Peyer's patch (tissue), 4 donors: ENCODE data around the gene WT1. TPM values are rescaled to one million over a fixed set of nuclear protein-coding genes. Genes with fewer than 3 reads are reported as not detected.

Experiments used
- DNase-seq, 3 donors: peaks; one replicate each; pipeline ENCODE4 v3.0.0-alpha.2; 2017 to 2019
- H3K27ac ChIP-seq, 4 donors: fragments of 200-600 bp; sonication (generic); one replicate each; pipeline ENCODE4 v1.5.1; 2016 to 2019
- H3K27me3 ChIP-seq, 2 donors: fragments of 200-600 bp; sonication (generic); one replicate each; pipeline ENCODE4 v1.5.1; 2019
- H3K36me3 ChIP-seq, 3 donors: fragments of 200-600 bp; sonication (generic); one replicate each; pipeline ENCODE4 v1.5.1; 2016 to 2019
- H3K4me1 ChIP-seq, 4 donors: fragments of 200-600 bp; sonication (generic); one replicate each; pipeline ENCODE4 v1.5.1; 2016 to 2019
- H3K4me3 ChIP-seq, 4 donors: fragments of 200-600 bp; sonication (generic); 1 replicate in 3 of 4; 2 replicates in 1 of 4; pipeline ENCODE4 v1.5.1; 2016 to 2019; ENCODE audit warnings: mild to moderate bottlenecking in 1 of 4
- H3K9me3 ChIP-seq, 4 donors: fragments of 200-600 bp; sonication (generic); one replicate each; pipeline ENCODE4 v1.5.1; 2016 to 2019; ENCODE audit warnings: mild to moderate bottlenecking in 1 of 4
- POLR2A ChIP-seq, 2 donors: fragments of 450-650 bp; IDR thresholded peaks; one replicate each; pipeline ENCODE4 v1.5.1; 2017; ENCODE audit warnings: antibody characterized with exemption in 2 of 2, mild to moderate bottlenecking in 2 of 2, moderate library complexity in 2 of 2
- total RNA-seq, 4 donors: library from RNA; depleted of rRNA; stranded (reverse); fragments of >200 nt; gene quantifications; one replicate each; pipeline ENCODE4 v1.1.0, GENCODE V29; 2016
- TF ChIP-seq, protein P1 (sequence below), 6 experiments: fragments of 450-650 bp in 4 of 6; fragments of 200-600 bp in 2 of 6; sonication (generic) in 1 of 6; IDR thresholded peaks; one replicate each; pipeline ENCODE4 v1.5.1; 2017 to 2019; ENCODE audit warnings: antibody characterized with exemption in 6 of 6, mild to moderate bottlenecking in 3 of 6, moderate library complexity in 1 of 6

The WT1 gene
- total RNA-seq, 4 donors from 2014 or later, result not detected

DNA sequence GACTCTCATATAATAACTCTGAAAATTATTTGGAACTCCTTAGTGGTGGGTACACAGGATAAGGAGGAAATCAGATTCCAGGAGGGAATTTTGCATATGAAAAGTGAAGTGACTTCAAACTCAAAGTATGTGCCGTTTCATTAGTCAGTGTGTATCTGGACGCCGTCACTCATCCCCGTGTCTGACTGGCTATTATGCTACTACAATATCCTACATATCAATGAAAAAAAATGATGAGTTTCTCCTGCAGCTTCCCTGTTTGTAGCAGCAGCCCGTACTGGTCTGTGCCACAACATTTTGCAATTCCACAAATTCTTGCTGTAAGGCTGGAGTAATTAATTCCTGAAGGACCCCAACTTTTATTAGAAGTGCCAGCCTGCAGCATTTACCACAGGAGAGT is 16.5 kb downstream of the WT1 start:
- DNase-seq, result no peak
- H3K27me3 ChIP-seq, result peaks cover 0 to 3% of the 10 kb centered on the region in 2 donors

DNA sequence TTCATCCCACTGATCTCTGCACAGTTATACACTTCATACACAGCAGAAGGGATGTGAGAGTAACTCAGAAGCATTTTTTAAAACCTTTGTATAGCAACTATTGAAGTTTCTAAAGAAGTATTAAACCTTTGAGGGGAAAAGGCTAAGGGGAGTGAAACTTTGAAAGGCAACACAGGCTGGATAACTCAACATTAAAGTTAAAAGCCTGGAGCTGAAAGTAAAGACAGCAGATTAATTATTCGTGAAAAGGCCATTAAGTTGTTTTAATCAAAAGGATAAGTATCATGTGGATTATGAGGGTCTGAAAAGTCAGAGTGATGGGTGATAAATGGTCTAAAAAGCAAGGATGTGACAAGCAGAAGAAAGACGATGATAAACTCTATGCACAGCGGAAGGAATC is 17.5 kb downstream of the WT1 start:
- Histone ChIP-seq H3K27ac (no peak overlapping the region), H3K4me3 (no peak overlapping the region), H3K36me3 (no peaks in the 10 kb centered on the region), H3K9me3 (no peaks in the 10 kb centered on the region), H3K4me1 (no peaks in the 10 kb centered on the region), H3K27me3 (no peaks in the 10 kb centered on the region)
- TF ChIP-seq POLR2A (IDR thresholded peaks at IDR 0.05), result no peak
- TF ChIP-seq, protein P1, sequence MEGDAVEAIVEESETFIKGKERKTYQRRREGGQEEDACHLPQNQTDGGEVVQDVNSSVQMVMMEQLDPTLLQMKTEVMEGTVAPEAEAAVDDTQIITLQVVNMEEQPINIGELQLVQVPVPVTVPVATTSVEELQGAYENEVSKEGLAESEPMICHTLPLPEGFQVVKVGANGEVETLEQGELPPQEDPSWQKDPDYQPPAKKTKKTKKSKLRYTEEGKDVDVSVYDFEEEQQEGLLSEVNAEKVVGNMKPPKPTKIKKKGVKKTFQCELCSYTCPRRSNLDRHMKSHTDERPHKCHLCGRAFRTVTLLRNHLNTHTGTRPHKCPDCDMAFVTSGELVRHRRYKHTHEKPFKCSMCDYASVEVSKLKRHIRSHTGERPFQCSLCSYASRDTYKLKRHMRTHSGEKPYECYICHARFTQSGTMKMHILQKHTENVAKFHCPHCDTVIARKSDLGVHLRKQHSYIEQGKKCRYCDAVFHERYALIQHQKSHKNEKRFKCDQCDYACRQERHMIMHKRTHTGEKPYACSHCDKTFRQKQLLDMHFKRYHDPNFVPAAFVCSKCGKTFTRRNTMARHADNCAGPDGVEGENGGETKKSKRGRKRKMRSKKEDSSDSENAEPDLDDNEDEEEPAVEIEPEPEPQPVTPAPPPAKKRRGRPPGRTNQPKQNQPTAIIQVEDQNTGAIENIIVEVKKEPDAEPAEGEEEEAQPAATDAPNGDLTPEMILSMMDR (IDR thresholded peaks at IDR 0.05), result no peak
- DNase-seq, result no peak

More for the DNA sequence above, 16.5 kb downstream of the WT1 start:
- no peaks in the 10 kb centered on the region for H3K9me3 ChIP-seq
- no peak for TF ChIP-seq POLR2A (IDR thresholded peaks at IDR 0.05)
- TF ChIP-seq, protein P1 (IDR thresholded peaks at IDR 0.05), result no peak
- H3K4me1 ChIP-seq, result no peaks in the 10 kb centered on the region
- H3K27ac ChIP-seq, result no peak overlapping the region
- H3K4me3 ChIP-seq, result no peak overlapping the region
- H3K36me3 ChIP-seq, result no peaks in the 10 kb centered on the region

DNA sequence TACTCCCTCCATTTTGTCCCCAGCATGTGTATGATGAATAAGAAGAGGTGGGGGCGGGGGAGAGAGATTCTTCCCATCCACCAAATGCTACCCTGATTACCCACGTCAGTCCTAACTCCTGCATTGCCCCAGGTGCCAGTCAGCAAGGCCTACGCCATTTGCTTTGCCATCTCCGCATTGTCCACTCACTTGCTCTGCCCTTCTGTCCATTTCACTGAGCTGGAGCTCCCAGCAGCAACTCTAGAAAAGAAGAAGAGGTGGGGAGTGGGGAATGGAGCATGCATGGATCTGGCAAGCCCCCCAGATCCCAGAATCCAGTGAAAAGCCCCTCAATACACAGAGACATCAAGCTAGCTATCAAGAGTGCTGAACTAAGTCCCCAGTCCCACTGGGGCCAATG is 19.0 kb downstream of the WT1 start:
- Histone ChIP-seq H3K4me3 (no peak overlapping the region), H3K9me3 (no peaks in the 10 kb centered on the region), H3K27ac (no peak overlapping the region), H3K4me1 (no peaks in the 10 kb centered on the region), H3K27me3 (no peaks in the 10 kb centered on the region), H3K36me3 (no peaks in the 10 kb centered on the region)
- TF ChIP-seq, protein P1 (IDR thresholded peaks at IDR 0.05), result no peak
- TF ChIP-seq POLR2A (IDR thresholded peaks at IDR 0.05), result no peak
- DNase-seq, result no peak

DNA sequence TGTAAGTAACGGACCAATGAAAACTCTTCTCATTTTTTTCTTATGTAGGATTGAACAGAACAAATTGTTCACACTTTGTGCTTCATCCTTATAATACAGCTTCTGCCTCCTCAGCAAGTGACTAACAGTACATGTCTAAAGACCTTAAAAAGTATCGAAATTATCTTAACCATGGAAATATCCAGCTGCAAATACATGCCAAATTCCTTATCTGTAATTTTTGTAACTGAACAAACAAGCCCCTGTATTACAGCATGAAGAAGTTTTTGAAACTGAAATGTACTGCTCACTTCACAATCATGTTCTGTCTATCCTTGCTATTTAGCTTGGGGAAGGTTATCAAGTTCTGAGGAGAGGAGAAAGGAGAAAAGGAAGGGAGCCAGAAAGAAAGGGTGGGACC is 20.4 kb downstream of the WT1 start:
- H3K36me3 ChIP-seq, result no peaks in the 10 kb centered on the region
- no peaks in the 10 kb centered on the region for H3K27me3 ChIP-seq
- H3K4me1 ChIP-seq, result no peaks in the 10 kb centered on the region
- no peak overlapping the region for H3K4me3 ChIP-seq
- no peaks in the 10 kb centered on the region for H3K9me3 ChIP-seq
- DNase-seq, result no peak
- TF ChIP-seq POLR2A (IDR thresholded peaks at IDR 0.05), result no peak
- TF ChIP-seq, protein P1 (IDR thresholded peaks at IDR 0.05), result no peak
- H3K27ac ChIP-seq, result no peak overlapping the region

DNA sequence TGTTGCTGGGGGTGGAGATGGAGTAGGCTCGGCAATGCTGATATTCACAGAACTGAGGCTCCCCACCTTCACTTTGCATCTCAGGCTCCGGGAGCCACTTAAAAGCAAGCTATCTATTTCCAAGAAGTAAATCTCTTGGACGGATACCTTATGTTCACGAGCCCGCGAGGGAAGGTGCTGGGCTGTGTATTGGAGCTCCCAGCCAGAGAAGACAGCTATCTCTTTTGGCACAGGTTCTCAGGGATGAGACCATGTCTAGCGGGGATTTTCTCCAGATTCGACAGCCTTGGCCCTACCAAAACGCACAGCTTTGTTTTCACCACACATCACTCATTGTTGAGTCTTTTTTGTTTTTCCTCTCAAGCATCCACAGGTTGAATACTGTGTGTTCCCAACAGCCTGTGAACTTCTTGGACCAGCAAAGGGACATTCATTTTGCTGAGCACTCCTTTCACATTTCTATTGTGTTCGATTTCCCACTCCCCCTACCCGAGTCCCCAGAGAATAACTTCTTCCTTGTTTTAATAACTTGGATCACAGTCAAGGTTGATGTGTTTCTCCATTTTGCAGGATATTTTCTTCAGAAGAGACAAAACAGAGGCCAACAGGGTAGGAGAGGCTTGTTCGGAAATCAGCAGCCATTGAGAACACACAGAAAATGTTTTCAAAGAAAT is 23.3 kb downstream of the WT1 start:
- Histone ChIP-seq H3K9me3 (no peaks in the 10 kb centered on the region), H3K36me3 (no peaks in the 10 kb centered on the region), H3K27me3 (no peaks in the 10 kb centered on the region), H3K27ac (no peak overlapping the region), H3K4me1 (no peaks in the 10 kb centered on the region), H3K4me3 (no peak overlapping the region)
- no peak for DNase-seq
- TF ChIP-seq POLR2A (IDR thresholded peaks at IDR 0.05), result no peak
- TF ChIP-seq, protein P1 (IDR thresholded peaks at IDR 0.05), result no peak
